ENCODE measurements around the gene GRK6. TPM values are rescaled to one million over a fixed set of nuclear protein-coding genes. Genes with fewer than 3 reads are reported as not detected.

The GRK6 gene
- total RNA-seq (2014; rRNA removed; shearing (Covaris generic)): 103 and 113 TPM in 2 replicates

DNA sequence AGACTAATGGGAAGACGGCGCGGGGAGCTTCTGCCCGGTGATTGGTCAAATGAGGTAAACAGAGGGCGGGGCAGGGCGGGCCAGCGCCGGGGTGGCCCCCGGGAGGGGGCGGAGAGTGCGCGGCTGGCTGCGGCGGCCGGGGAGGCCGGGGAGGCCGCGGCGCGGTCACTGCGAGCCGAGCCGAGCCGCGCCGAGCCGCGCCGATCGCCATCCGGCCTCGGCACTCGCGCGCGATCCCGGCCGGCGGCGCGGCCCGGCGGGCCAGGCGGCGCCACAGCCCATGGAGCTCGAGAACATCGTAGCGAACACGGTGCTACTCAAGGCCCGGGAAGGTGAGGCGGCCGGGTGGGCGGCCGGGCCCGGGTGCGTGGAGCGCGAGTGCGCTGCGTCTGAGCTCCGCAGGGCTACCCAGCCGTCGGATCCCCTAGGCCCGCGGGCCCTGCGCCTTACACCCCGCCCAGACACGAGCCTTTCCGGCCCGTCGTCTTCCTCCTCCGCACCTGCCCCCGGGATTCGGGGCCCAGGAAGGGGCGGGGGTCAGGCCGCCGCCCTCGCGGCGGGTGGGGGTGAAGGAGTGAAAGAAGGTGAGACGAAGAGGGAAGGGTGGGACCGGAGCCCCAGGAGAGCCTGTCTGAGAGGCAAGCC lies at the start of gene GRK6:
Gene GRK6 (plus strand): TSS at position 111 of the 645 bp plus-strand sequence. CDS start 170 bp downstream, at position 281.
- peaks cover 21% of the 10 kb centered on the region for H3K4me1 ChIP-seq (replicated peaks)
- H3K4me3 ChIP-seq: peak within 1 kb of the TSS; percentile 90
- peak; percentile 49 to 63 for DNase-seq (ENCODE audit: low read depth in 1 of 2, low spot score in 2 of 2)

GRCh38 chr5:177377851-177378776 lies 48.4 kb upstream of the GRK6 start:
- Histone ChIP-seq H3K4me1 (replicated peaks) (peaks cover 10% of the 10 kb centered on the region), H3K27me3 (replicated peaks) (0 out of 2 replicates have a peak, but pooled peaks cover 11% of the 10 kb centered on the region), H3K4me3 (no peak overlapping the region), H3K36me3 (no peaks in the 10 kb centered on the region), H3K9me3 (replicated peaks) (no peaks in the 10 kb centered on the region), H3K27ac (no peak overlapping the region)
- no peak for DNase-seq (ENCODE audit: low read depth in 1 of 2, low spot score in 2 of 2)

More for the DNA sequence above, at the start of gene GRK6:
- H3K9me3 ChIP-seq (replicated peaks): no peaks in the 10 kb centered on the region
- no peaks in the 10 kb centered on the region for H3K27me3 ChIP-seq (replicated peaks)
- H3K27ac ChIP-seq: peak within 1 kb of the TSS; percentile 85
- peaks cover 36% of the 10 kb centered on the region for H3K36me3 ChIP-seq

GRCh38 chr5:177378884-177379883 lies 47.3 kb upstream of the GRK6 start:
- DNase-seq (ENCODE audit: low read depth in 1 of 2, low spot score in 2 of 2): peak in 1 of 2 experiments; percentile 62
- Histone ChIP-seq H3K9me3 (replicated peaks) (no peaks in the 10 kb centered on the region), H3K36me3 (no peaks in the 10 kb centered on the region), H3K27ac (no peak overlapping the region), H3K27me3 (replicated peaks) (peaks cover 21% of the 10 kb centered on the region; the same call in 1 of the 2 replicates), H3K4me1 (replicated peaks) (peaks cover 10% of the 10 kb centered on the region), H3K4me3 (no peak overlapping the region)

DNA sequence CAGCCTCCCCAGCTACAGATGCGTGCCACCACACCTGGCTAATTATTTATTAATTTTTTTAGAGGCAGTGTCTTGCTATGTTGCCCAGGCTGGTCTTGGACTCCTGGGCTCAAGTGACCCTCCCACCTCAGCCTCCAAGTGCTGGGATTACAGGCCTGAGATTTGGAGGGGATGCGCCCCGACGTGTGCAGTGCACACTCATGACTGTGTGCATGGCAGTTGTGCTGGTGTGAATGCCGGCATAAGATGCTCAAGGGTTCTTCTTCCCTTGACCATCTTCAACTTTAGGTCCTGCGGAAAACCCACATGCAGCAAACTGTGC lies 45.7 kb upstream of the GRK6 start:
- no peak for DNase-seq (ENCODE audit: low read depth in 1 of 2, low spot score in 2 of 2)
- H3K4me3 ChIP-seq: no peak overlapping the region
- peaks cover 10% of the 10 kb centered on the region for H3K4me1 ChIP-seq (replicated peaks)
- H3K36me3 ChIP-seq: no peaks in the 10 kb centered on the region
- peaks cover 23% of the 10 kb centered on the region for H3K27me3 ChIP-seq (replicated peaks)
- no peak overlapping the region for H3K27ac ChIP-seq
- no peaks in the 10 kb centered on the region for H3K9me3 ChIP-seq (replicated peaks)

DNA sequence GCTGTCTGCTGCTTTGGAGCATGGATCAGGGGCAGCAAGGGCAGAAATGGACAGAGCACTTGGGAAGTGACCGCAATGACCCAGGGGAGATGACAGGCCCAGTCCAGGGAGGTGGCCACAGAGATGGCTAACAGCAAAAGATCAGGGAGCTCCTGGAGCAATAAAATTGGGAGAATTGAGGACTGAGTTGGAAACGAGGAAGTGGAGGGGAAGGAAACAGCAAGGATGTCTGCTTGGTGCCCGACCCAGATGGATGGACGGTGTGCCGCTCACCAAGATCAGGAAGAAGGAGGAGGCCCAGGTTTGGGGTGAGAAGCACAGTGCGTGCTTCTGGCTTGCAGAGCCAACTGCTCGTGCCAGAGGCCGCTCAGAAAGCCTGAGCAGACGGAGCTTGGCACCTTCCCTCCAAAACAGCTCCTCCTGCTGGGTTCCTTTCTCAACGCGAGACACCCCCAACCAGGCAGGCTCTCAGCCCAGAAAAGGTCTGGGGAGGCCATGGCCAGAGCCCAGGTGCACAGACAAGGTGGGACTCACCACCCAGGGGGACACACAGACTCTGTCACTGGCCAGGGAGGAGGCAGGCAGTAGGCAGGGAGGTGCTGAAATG lies 44.0 kb upstream of the GRK6 start:
- DNase-seq (ENCODE audit: low read depth in 1 of 2, low spot score in 2 of 2): no peak
- Histone ChIP-seq H3K4me1 (replicated peaks) (peaks cover 10% of the 10 kb centered on the region), H3K36me3 (no peaks in the 10 kb centered on the region), H3K27me3 (replicated peaks) (peaks cover 23% of the 10 kb centered on the region), H3K4me3 (no peak overlapping the region), H3K27ac (no peak overlapping the region), H3K9me3 (replicated peaks) (no peaks in the 10 kb centered on the region)

GRCh38 chr5:177383181-177383580 lies 43.3 kb upstream of the GRK6 start:
- DNase-seq (ENCODE audit: low read depth in 1 of 2, low spot score in 2 of 2): no peak
- Histone ChIP-seq H3K4me1 (replicated peaks) (peaks cover 10% of the 10 kb centered on the region), H3K27ac (no peak overlapping the region), H3K9me3 (replicated peaks) (no peaks in the 10 kb centered on the region), H3K36me3 (no peaks in the 10 kb centered on the region), H3K27me3 (replicated peaks) (peaks cover 23% of the 10 kb centered on the region), H3K4me3 (no peak overlapping the region)

DNA sequence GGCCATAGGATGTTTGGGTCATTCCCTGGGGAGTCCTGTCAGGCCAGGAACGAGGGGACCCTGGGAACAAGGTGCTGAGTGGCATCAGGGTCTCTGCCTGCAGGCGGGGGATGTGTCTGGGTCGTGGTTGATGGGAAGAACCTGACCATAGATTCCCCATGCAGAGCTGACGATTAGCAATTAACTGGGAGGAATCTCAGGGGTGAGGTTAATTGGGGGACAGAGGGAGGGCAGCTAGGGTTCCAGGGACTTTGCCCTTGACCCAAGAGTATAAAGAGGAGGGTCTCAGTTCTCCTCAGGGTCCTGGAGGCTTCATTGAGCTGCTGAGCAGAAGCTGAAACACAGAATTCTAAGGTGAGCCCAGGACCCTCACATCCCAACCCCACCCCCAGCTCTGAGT lies 42.3 kb upstream of the GRK6 start, which contains the start of gene SLC34A1:
Gene SLC34A1 (plus strand): TSS at position 301 of the 400 bp plus-strand sequence. CDS start 1,308 bp downstream, outside the sequence.
- no peak within 1 kb of the TSS for H3K27ac ChIP-seq
- H3K9me3 ChIP-seq (replicated peaks): no peaks in the 10 kb centered on the region
- H3K27me3 ChIP-seq (replicated peaks): peaks cover 23% of the 10 kb centered on the region
- no peak for DNase-seq (ENCODE audit: low read depth in 1 of 2, low spot score in 2 of 2)
- H3K4me1 ChIP-seq (replicated peaks): peaks cover 17% of the 10 kb centered on the region
- H3K4me3 ChIP-seq: no peak within 1 kb of the TSS
- no peaks in the 10 kb centered on the region for H3K36me3 ChIP-seq

DNA sequence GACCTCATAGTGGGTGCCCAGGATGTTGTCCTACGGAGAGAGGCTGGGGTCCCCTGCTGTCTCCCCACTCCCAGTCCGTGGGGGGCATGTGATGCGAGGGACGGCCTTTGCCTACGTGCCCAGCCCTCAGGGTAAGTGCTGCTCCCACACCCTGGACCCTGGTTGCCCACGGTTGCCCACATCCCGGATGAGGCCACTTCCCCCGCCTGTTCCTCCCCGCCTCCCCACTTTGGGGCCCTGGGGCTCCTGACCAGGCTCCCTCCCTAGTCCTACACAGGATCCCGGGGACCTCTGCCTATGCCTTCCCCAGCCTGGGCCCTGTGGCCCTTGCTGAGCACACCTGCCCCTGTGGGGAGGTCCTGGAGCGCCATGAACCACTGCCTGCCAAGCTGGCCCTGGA lies 40.8 kb upstream of the GRK6 start:
- H3K4me1 ChIP-seq (replicated peaks): peaks cover 21% of the 10 kb centered on the region

DNA sequence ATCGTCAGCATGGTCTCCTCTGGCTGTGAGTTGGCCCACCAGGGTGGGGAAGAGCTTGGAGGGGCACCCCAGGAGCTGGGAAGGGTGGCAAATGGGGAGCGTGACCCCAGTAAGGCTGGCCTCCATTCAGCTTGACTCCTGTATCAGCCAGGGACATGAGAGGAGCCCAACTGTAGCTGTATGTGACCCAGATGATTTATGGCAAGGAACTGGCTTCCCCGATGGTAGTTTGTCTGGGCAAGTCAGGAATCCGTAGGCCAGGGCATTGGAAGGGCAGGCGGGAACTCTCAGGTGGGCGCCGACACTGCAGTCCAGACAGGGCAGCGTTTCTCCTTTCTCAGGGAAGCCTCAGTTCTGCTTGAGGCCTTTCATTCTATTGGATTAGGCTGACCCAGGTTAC lies 39.9 kb upstream of the GRK6 start:
- Histone ChIP-seq H3K9me3 (replicated peaks) (no peaks in the 10 kb centered on the region), H3K4me3 (no peak overlapping the region), H3K4me1 (replicated peaks) (peaks cover 21% of the 10 kb centered on the region), H3K36me3 (no peaks in the 10 kb centered on the region), H3K27me3 (replicated peaks) (peaks cover 23% of the 10 kb centered on the region), H3K27ac (no peak overlapping the region)
- DNase-seq (ENCODE audit: low read depth in 1 of 2, low spot score in 2 of 2): no peak

More for the DNA sequence above, 40.8 kb upstream of the GRK6 start:
- H3K4me3 ChIP-seq: no peak overlapping the region
- no peaks in the 10 kb centered on the region for H3K9me3 ChIP-seq (replicated peaks)
- H3K27ac ChIP-seq: no peak overlapping the region
- no peak for DNase-seq (ENCODE audit: low read depth in 1 of 2, low spot score in 2 of 2)
- no peaks in the 10 kb centered on the region for H3K36me3 ChIP-seq
- peaks cover 23% of the 10 kb centered on the region for H3K27me3 ChIP-seq (replicated peaks)

GRCh38 chr5:177387405-177387804 lies 39.1 kb upstream of the GRK6 start:
- Histone ChIP-seq H3K9me3 (replicated peaks) (no peaks in the 10 kb centered on the region), H3K4me1 (replicated peaks) (peaks cover 21% of the 10 kb centered on the region), H3K27me3 (replicated peaks) (peaks cover 21% of the 10 kb centered on the region), H3K36me3 (no peaks in the 10 kb centered on the region), H3K27ac (no peak overlapping the region), H3K4me3 (no peak overlapping the region)
- no peak for DNase-seq (ENCODE audit: low read depth in 1 of 2, low spot score in 2 of 2)

DNA sequence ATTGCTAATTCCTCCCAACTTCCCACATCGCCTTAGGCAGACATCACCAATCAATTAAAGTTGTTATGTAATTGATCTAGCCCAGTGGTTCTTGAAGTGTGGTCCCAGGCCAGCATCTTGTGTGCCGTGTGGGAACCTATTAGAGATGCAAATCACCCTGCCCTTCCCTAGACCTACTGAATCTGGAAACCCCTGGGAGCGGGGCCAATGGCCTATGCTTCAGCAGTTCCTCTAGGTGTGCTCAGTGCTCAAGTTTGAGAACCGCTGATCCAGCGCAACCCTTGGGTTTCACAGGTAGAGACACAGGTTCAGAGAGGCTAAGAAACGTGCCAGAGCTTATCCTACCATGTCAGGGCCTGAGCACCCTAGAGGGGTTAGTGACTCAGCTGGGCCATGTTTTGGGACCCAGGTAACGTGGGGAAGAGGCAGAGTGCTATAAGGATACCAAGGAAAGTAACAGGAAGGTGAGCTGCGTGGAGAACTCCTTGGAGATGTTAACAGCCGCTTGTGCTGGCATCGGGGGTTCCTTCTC lies 37.9 kb upstream of the GRK6 start:
- peaks cover 10% of the 10 kb centered on the region for H3K27me3 ChIP-seq (replicated peaks)
- no peak overlapping the region for H3K27ac ChIP-seq
- H3K36me3 ChIP-seq: no peaks in the 10 kb centered on the region
- DNase-seq (ENCODE audit: low read depth in 1 of 2, low spot score in 2 of 2): no peak
- H3K9me3 ChIP-seq (replicated peaks): no peaks in the 10 kb centered on the region
- no peak overlapping the region for H3K4me3 ChIP-seq
- peaks cover 21% of the 10 kb centered on the region for H3K4me1 ChIP-seq (replicated peaks)

- H3K9me3 ChIP-seq (replicated peaks): no peaks in the 10 kb centered on the region
- DNase-seq (ENCODE audit: low read depth in 1 of 2, low spot score in 2 of 2): peak; percentile 60 to 68
- H3K36me3 ChIP-seq: no peaks in the 10 kb centered on the region
- peaks cover 8% of the 10 kb centered on the region for H3K27me3 ChIP-seq (replicated peaks)
- no peak overlapping the region for H3K27ac ChIP-seq
- H3K4me3 ChIP-seq: no peak overlapping the region
- H3K4me1 ChIP-seq (replicated peaks): peaks cover 21% of the 10 kb centered on the region
Measured at GRCh38 chr5:177389241-177390169, 37.0 kb upstream of the GRK6 start.
